SK-N-SH (cell line): ENCODE results near the gene ZEB1. TPM values are rescaled to one million over a fixed set of nuclear protein-coding genes. Genes with fewer than 3 reads are reported as not detected.

Experiments used
- CTCF ChIA-PET: fragments of 300-600, 350-600 bp; formaldehyde crosslinking; extraction: SDS; loops from one replicate; lab custom pipeline; 2021; lab: Yijun Ruan, JAX
- POLR2A ChIA-PET: fragments of 350-600 bp; sonication (Branson Sonifier 250); formaldehyde crosslinking; extraction: SDS; loops from one replicate; lab custom pipeline; 2020; ENCODE audit warnings: antibody characterized with exemption, inconsistent platforms; lab: Yijun Ruan, JAX
- DNase-seq: peaks from one replicate; pipeline ENCODE4 v3.0.0; 2012
- H2AFZ ChIP-seq: fragments of 200-600 bp; sonication (generic); 2 replicates; pipeline ENCODE4 v1.8.1; 2016; ENCODE audit warnings: antibody characterized with exemption, mild to moderate bottlenecking, low read depth
- H3F3A ChIP-seq: fragments of 200-600 bp; sonication (generic); replicated peaks from 2 replicates; pipeline ENCODE3; 2016; ENCODE audit warnings: antibody characterized with exemption, mild to moderate bottlenecking; ENCODE audit not compliant: insufficient read depth
- H3K27ac ChIP-seq, 2 experiments: fragments of 200-500 bp in 1 of 2; fragments of 200-600 bp in 1 of 2; sonication (Bioruptor generic) in 1 of 2; sonication (generic), shearing (Covaris generic) in 1 of 2; 2 replicates each; pipeline versions ENCODE4 v1.5.1 to v1.6.1; 2014 to 2016; ENCODE audit warnings: low read depth in 2 of 2, inconsistent platforms in 1 of 2, low read length in 1 of 2, mild to moderate bottlenecking in 1 of 2, mixed read lengths in 1 of 2
- H3K27me3 ChIP-seq: fragments of 200-600 bp; sonication (generic), shearing (Covaris generic); 2 replicates; pipeline ENCODE4 v1.6.1; 2016; ENCODE audit warnings: mixed run types; ENCODE audit not compliant: insufficient read depth
- H3K36me3 ChIP-seq, 2 experiments: fragments of 200-500 bp in 1 of 2; fragments of 200-600 bp in 1 of 2; sonication (Bioruptor generic) in 1 of 2; sonication (generic) in 1 of 2; replicated peaks in 1 of 2; 2 replicates each; pipeline versions ENCODE3 to v1.5.1; 2014 to 2016; ENCODE audit warnings: low read length in 1 of 2, mild to moderate bottlenecking in 1 of 2; ENCODE audit not compliant: insufficient read depth in 2 of 2, control insufficient read depth in 1 of 2
- H3K4me1 ChIP-seq, 2 experiments: fragments of 200-500 bp in 1 of 2; fragments of 200-600 bp in 1 of 2; sonication (Bioruptor generic) in 1 of 2; sonication (generic), shearing (Covaris generic) in 1 of 2; 2 replicates each; pipeline versions ENCODE4 v1.5.1 to v1.6.1; 2014 to 2016; ENCODE audit warnings: low read depth in 1 of 2, low read length in 1 of 2, mixed run types in 1 of 2; ENCODE audit not compliant: insufficient read depth in 2 of 2, control insufficient read depth in 1 of 2
- H3K4me2 ChIP-seq: fragments of 200-600 bp; sonication (generic), shearing (Covaris generic); 2 replicates; pipeline ENCODE4 v1.6.1; 2017; ENCODE audit warnings: mixed run types
- H3K4me3 ChIP-seq, 2 experiments: fragments of 200-500 bp in 1 of 2; fragments of 200-600 bp in 1 of 2; sonication (Bioruptor generic) in 1 of 2; sonication (generic), shearing (Covaris generic) in 1 of 2; 2 replicates each; pipeline versions ENCODE4 v1.5.1 to v1.8.1; 2014 to 2016; ENCODE audit warnings: low read depth in 2 of 2, inconsistent platforms in 1 of 2, low read length in 1 of 2, mild to moderate bottlenecking in 1 of 2, mixed read lengths in 1 of 2, moderate library complexity in 1 of 2
- H3K79me2 ChIP-seq: fragments of 200-600 bp; sonication (generic); 2 replicates; pipeline ENCODE4 v1.8.1; 2017; ENCODE audit warnings: mild to moderate bottlenecking; ENCODE audit not compliant: insufficient read depth
- H3K9ac ChIP-seq: fragments of 200-600 bp; sonication (generic); 2 replicates; pipeline ENCODE4 v1.6.1; 2017; ENCODE audit warnings: mixed run types
- H3K9me2 ChIP-seq: fragments of 200-600 bp; sonication (generic); 2 replicates; pipeline ENCODE4 v1.6.1; 2017; ENCODE audit warnings: mixed run types
- H3K9me3 ChIP-seq: fragments of 200-600 bp; sonication (generic); 2 replicates; pipeline ENCODE4 v1.6.1; 2017; ENCODE audit warnings: mixed run types, mild to moderate bottlenecking, moderate library complexity
- H4K20me1 ChIP-seq: fragments of 200-600 bp; sonication (generic); 2 replicates; pipeline ENCODE4 v1.6.1; 2017; ENCODE audit warnings: mild to moderate bottlenecking, mixed run types; ENCODE audit not compliant: insufficient read depth
- CHD2 ChIP-seq: fragments of 150-350 bp; IDR thresholded peaks from 2 replicates; pipeline ENCODE4 v1.6.1; 2018; ENCODE audit warnings: low read length; ENCODE audit not compliant: partially characterized antibody
- ELF1 ChIP-seq: IDR thresholded peaks from 2 replicates; pipeline ENCODE4 v1.4.0; 2012
- EP300 ChIP-seq, 2 experiments: IDR thresholded peaks; 2 replicates each; pipeline versions ENCODE4 v1.4.0 to v1.6.1; 2012; ENCODE audit warnings: borderline replicate concordance in 1 of 2, low read depth in 1 of 2, low read length in 1 of 2
- EZH2phosphoT487 ChIP-seq: fragments of 200-600 bp; sonication (generic); IDR thresholded peaks from 2 replicates; pipeline ENCODE4 v1.6.1; 2017; ENCODE audit warnings: low read depth, mixed run types, mild to moderate bottlenecking, antibody characterized with exemption, moderate library complexity, borderline replicate concordance
- FOSL2 ChIP-seq: IDR thresholded peaks from 2 replicates; pipeline ENCODE4 v1.4.0; 2012; ENCODE audit warnings: low read depth, mild to moderate bottlenecking, moderate library complexity, borderline replicate concordance
- FOXJ3 ChIP-seq: sonication (generic); formaldehyde crosslinking; IDR thresholded peaks from 2 replicates; pipeline ENCODE4 v1.5.1; 2020; ENCODE audit warnings: mild to moderate bottlenecking, missing genetic modification reagents
- FOXM1 ChIP-seq: IDR thresholded peaks from 2 replicates; pipeline ENCODE4 v1.4.0; 2012; ENCODE audit warnings: low read depth, mild to moderate bottlenecking
- GABPA ChIP-seq: IDR thresholded peaks from 2 replicates; pipeline ENCODE4 v1.4.0; 2012; ENCODE audit warnings: low read depth, mild to moderate bottlenecking
- MEF2A ChIP-seq: IDR thresholded peaks from 2 replicates; pipeline ENCODE4 v1.4.0; 2012; ENCODE audit warnings: low read depth, borderline replicate concordance
- NFIC ChIP-seq: IDR thresholded peaks from 2 replicates; pipeline ENCODE4 v1.4.0; 2012; ENCODE audit warnings: borderline replicate concordance
- RAD21 ChIP-seq: IDR thresholded peaks from 2 replicates; pipeline ENCODE4 v1.6.1; 2012; ENCODE audit warnings: mild to moderate bottlenecking, low read length
- RCOR1 ChIP-seq: fragments of 150-350 bp; IDR thresholded peaks from 2 replicates; pipeline ENCODE4 v1.6.1; 2017; ENCODE audit warnings: antibody characterized with exemption, low read length
- RFX5 ChIP-seq: IDR thresholded peaks from 2 replicates; pipeline ENCODE4 v1.6.1; 2012; ENCODE audit warnings: mild to moderate bottlenecking, improper control_type of control experiment, low read length
- SIN3A ChIP-seq: IDR thresholded peaks from 2 replicates; pipeline ENCODE4 v1.6.1; 2012; ENCODE audit warnings: low read depth, mild to moderate bottlenecking, low read length, moderate library complexity, borderline replicate concordance
- TAF1 ChIP-seq: IDR thresholded peaks from 2 replicates; pipeline ENCODE4 v1.6.1; 2012; ENCODE audit warnings: low read depth, mild to moderate bottlenecking, low read length, moderate library complexity, borderline replicate concordance
- TEAD4 ChIP-seq: IDR thresholded peaks from 2 replicates; pipeline ENCODE4 v1.4.0; 2012; ENCODE audit warnings: mild to moderate bottlenecking, borderline replicate concordance; ENCODE audit not compliant: insufficient read depth
- WGBS: methylation state at CpG from one replicate; pipeline ENCODE4 v1.1.6; 2017; ENCODE audit warnings: low lambda C conversion rate; 5-methylcytosine and 5-hydroxymethylcytosine counted together
- polyA plus RNA-seq, 3 experiments: library from polyadenylated mRNA; depleted of rRNA; stranded (reverse); fragments of >200 nt; gene quantifications; 2 replicates each; pipeline ENCODE4 v1.2.3, GENCODE V29; 2012
- TF ChIP-seq, protein P1 (sequence below): IDR thresholded peaks from 2 replicates; pipeline ENCODE4 v1.4.0; 2012; ENCODE audit warnings: low read depth, borderline replicate concordance
- TF ChIP-seq, protein P2 (sequence below): IDR thresholded peaks from 2 replicates; pipeline ENCODE4 v1.4.0; 2012; ENCODE audit warnings: low read depth
- TF ChIP-seq, protein P3 (sequence below): fragments of 150-350 bp; IDR thresholded peaks from 2 replicates; pipeline ENCODE4 v1.6.1; 2017; ENCODE audit warnings: antibody characterized with exemption, low read length, low read depth, borderline replicate concordance
- TF ChIP-seq, protein P4 (sequence below): fragments of 200-600 bp; sonication (generic); IDR thresholded peaks from 2 replicates; pipeline ENCODE4 v1.6.1; 2017; ENCODE audit warnings: antibody characterized with exemption, mild to moderate bottlenecking, moderate library complexity

The ZEB1 gene
- polyA plus RNA-seq, 1 of the 3 experiments (the other 2 are of a cell fraction): 5.4 TPM

DNA sequence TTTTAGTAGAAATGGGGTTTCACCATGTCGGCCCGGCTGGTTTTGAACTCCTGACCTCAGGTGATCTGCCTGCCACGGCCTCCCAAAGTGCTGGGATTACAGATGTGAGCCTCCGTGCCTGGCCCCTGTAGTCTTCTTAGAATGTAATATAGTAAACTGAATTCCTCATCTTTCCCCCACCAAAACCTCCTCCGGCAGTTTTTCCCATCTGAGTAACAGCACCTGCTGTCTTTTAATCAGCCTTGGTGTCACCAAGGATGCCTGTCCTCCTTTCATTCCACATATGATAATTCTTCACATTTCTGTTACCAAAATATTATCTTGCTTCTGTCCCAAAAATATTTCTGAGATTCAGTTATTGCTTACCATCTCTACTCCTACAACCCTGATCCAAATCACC, 80.2 kb downstream of the ZEB1 start:
- no peak for DNase-seq
- H3K4me1 ChIP-seq: no peaks in the 10 kb centered on the region; a peak in 2 of 4 replicates
- 98% methylated on average over 5 of the region's 5 CpGs for WGBS
- H3K27me3 ChIP-seq: no peaks in the 10 kb centered on the region
- peaks cover 6% of the 10 kb centered on the region for H3F3A ChIP-seq
- H3K9ac ChIP-seq: no peak overlapping the region
- no peaks in the 10 kb centered on the region for H3K36me3 ChIP-seq
- no peak overlapping the region for H3K27ac ChIP-seq
- H4K20me1 ChIP-seq: no peaks in the 10 kb centered on the region
- peaks cover 31% of the 10 kb centered on the region for H3K79me2 ChIP-seq
- TF ChIP-seq RCOR1: no peak
- no peak for TF ChIP-seq EP300 (IDR thresholded peaks at IDR 0.05; ENCODE audit: borderline replicate concordance in 1 of 2, low read depth in 1 of 2, low read length in 1 of 2)
- TF ChIP-seq TEAD4: no peak
- TF ChIP-seq, protein P1, sequence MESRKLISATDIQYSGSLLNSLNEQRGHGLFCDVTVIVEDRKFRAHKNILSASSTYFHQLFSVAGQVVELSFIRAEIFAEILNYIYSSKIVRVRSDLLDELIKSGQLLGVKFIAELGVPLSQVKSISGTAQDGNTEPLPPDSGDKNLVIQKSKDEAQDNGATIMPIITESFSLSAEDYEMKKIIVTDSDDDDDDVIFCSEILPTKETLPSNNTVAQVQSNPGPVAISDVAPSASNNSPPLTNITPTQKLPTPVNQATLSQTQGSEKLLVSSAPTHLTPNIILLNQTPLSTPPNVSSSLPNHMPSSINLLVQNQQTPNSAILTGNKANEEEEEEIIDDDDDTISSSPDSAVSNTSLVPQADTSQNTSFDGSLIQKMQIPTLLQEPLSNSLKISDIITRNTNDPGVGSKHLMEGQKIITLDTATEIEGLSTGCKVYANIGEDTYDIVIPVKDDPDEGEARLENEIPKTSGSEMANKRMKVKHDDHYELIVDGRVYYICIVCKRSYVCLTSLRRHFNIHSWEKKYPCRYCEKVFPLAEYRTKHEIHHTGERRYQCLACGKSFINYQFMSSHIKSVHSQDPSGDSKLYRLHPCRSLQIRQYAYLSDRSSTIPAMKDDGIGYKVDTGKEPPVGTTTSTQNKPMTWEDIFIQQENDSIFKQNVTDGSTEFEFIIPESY: no peak
- TF ChIP-seq CHD2: no peak
- TF ChIP-seq TAF1: no peak
- TF ChIP-seq RFX5: no peak
- TF ChIP-seq, protein P2, sequence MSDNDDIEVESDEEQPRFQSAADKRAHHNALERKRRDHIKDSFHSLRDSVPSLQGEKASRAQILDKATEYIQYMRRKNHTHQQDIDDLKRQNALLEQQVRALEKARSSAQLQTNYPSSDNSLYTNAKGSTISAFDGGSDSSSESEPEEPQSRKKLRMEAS: no peak
- no peak for TF ChIP-seq RAD21
- TF ChIP-seq, protein P3, sequence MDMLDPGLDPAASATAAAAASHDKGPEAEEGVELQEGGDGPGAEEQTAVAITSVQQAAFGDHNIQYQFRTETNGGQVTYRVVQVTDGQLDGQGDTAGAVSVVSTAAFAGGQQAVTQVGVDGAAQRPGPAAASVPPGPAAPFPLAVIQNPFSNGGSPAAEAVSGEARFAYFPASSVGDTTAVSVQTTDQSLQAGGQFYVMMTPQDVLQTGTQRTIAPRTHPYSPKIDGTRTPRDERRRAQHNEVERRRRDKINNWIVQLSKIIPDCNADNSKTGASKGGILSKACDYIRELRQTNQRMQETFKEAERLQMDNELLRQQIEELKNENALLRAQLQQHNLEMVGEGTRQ: no peak
- no peak for TF ChIP-seq NFIC
- TF ChIP-seq FOSL2: no peak
- TF ChIP-seq EZH2phosphoT487: no peak
- TF ChIP-seq FOXM1: no peak
- TF ChIP-seq FOXJ3: no peak
- no peak for TF ChIP-seq GABPA
- TF ChIP-seq, protein P4, sequence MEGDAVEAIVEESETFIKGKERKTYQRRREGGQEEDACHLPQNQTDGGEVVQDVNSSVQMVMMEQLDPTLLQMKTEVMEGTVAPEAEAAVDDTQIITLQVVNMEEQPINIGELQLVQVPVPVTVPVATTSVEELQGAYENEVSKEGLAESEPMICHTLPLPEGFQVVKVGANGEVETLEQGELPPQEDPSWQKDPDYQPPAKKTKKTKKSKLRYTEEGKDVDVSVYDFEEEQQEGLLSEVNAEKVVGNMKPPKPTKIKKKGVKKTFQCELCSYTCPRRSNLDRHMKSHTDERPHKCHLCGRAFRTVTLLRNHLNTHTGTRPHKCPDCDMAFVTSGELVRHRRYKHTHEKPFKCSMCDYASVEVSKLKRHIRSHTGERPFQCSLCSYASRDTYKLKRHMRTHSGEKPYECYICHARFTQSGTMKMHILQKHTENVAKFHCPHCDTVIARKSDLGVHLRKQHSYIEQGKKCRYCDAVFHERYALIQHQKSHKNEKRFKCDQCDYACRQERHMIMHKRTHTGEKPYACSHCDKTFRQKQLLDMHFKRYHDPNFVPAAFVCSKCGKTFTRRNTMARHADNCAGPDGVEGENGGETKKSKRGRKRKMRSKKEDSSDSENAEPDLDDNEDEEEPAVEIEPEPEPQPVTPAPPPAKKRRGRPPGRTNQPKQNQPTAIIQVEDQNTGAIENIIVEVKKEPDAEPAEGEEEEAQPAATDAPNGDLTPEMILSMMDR: no peak
- no peak for TF ChIP-seq SIN3A
- no peak for TF ChIP-seq MEF2A
- TF ChIP-seq ELF1: no peak
- CTCF ChIA-PET: no interaction called here
- H3K4me3 ChIP-seq: no peak overlapping the region
- no peak overlapping the region for H2AFZ ChIP-seq
- H3K4me2 ChIP-seq: no peak overlapping the region
- H3K9me3 ChIP-seq: no peaks in the 10 kb centered on the region
- POLR2A ChIA-PET: no interaction called here
- H3K9me2 ChIP-seq: no peaks in the 10 kb centered on the region
